ENCODE data around the gene RASGRP2. TPM values are rescaled to one million over a fixed set of nuclear protein-coding genes. Genes with fewer than 3 reads are reported as not detected.
A peak's percentile ranks its signal among the peaks of the same experiment; 100 is the strongest.

RASGRP2 gene
- total and polyA plus RNA-seq, 2 experiments from 2014 or later: 30.1 to 50.4 TPM

- peaks cover 38% of the 10 kb centered on the region for H3K27me3 Mint-ChIP-seq (ENCODE audit: insufficient read depth, low read depth, poor library complexity)
- no peak overlapping the region; the same call in 2 of the 3 replicates for H3K4me3 Mint-ChIP-seq
- H3K4me1 Mint-ChIP-seq: peaks cover 73% of the 10 kb centered on the region
- no peaks in the 10 kb centered on the region; the same call in 1 of the 3 replicates for H3K9me3 Mint-ChIP-seq
- Histone ChIP-seq H3K4me3 (no peak overlapping the region), H3K36me3 (ENCODE audit: insufficient read depth) (peaks cover 43% of the 10 kb centered on the region), H3K9me2 (ENCODE audit: insufficient read depth) (no peaks in the 10 kb centered on the region), H3K4me1 (ENCODE audit: insufficient read depth) (peaks cover 54% of the 10 kb centered on the region), H3K27ac (ENCODE audit: low read depth) (peak overlapping the region; percentile 96; the same call in 1 of the 2 replicates), H3F3A (replicated peaks; ENCODE audit: low read depth) (peaks cover 81% of the 10 kb centered on the region), H3K4me2 (no peak overlapping the region), H4K20me1 (replicated peaks; ENCODE audit: insufficient read depth) (peaks cover 44% of the 10 kb centered on the region), H3K79me2 (replicated peaks; ENCODE audit: insufficient read depth) (peaks cover 25% of the 10 kb centered on the region), H3K27me3 (ENCODE audit: insufficient read depth) (no peaks in the 10 kb centered on the region), H2AFZ (no peak overlapping the region)
- peak overlapping the region; percentile 80; the same call in 1 of the 2 replicates for H3K27ac Mint-ChIP-seq
- DNase-seq (ENCODE audit: low spot score): peak; percentile 80
- TF ChIP-seq POLR2AphosphoS5 (IDR thresholded peaks at IDR 0.05; ENCODE audit: low read depth) (peak; percentile 49; the same call in 1 of the 2 replicates), CTCF (conservative IDR thresholded peaks at IDR 0.05; ENCODE audit: low read depth in 2 of 2) (peak; percentile 68 to 71), EZH2 (IDR thresholded peaks at IDR 0.05; ENCODE audit: low read depth, unreplicated experiment) (no peak), STAT1 (IDR thresholded peaks at IDR 0.05; ENCODE audit: unreplicated experiment) (no peak), NANOG (IDR thresholded peaks at IDR 0.05; ENCODE audit: borderline replicate concordance) (no peak)
- TF ChIP-seq, protein P1, sequence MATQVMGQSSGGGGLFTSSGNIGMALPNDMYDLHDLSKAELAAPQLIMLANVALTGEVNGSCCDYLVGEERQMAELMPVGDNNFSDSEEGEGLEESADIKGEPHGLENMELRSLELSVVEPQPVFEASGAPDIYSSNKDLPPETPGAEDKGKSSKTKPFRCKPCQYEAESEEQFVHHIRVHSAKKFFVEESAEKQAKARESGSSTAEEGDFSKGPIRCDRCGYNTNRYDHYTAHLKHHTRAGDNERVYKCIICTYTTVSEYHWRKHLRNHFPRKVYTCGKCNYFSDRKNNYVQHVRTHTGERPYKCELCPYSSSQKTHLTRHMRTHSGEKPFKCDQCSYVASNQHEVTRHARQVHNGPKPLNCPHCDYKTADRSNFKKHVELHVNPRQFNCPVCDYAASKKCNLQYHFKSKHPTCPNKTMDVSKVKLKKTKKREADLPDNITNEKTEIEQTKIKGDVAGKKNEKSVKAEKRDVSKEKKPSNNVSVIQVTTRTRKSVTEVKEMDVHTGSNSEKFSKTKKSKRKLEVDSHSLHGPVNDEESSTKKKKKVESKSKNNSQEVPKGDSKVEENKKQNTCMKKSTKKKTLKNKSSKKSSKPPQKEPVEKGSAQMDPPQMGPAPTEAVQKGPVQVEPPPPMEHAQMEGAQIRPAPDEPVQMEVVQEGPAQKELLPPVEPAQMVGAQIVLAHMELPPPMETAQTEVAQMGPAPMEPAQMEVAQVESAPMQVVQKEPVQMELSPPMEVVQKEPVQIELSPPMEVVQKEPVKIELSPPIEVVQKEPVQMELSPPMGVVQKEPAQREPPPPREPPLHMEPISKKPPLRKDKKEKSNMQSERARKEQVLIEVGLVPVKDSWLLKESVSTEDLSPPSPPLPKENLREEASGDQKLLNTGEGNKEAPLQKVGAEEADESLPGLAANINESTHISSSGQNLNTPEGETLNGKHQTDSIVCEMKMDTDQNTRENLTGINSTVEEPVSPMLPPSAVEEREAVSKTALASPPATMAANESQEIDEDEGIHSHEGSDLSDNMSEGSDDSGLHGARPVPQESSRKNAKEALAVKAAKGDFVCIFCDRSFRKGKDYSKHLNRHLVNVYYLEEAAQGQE (IDR thresholded peaks at IDR 0.05; ENCODE audit: unreplicated experiment): no peak
- H3K36me3 Mint-ChIP-seq (ENCODE audit: low read depth): peaks cover 78% of the 10 kb centered on the region
- peak; percentile 3 for ATAC-seq
Observed at GRCh38 chr11:64765291-64765850, 21.4 kb upstream of the RASGRP2 start.

- Mint-ChIP-seq H3K36me3 (ENCODE audit: low read depth) (peaks cover 72% of the 10 kb centered on the region), H3K9me3 (no peaks in the 10 kb centered on the region; the same call in 1 of the 3 replicates), H3K4me1 (peaks cover 79% of the 10 kb centered on the region), H3K4me3 (peak overlapping the region; percentile 25; the same call in 2 of the 3 replicates), H3K27ac (peak overlapping the region; percentile 93), H3K27me3 (ENCODE audit: insufficient read depth, low read depth, poor library complexity) (peaks cover 42% of the 10 kb centered on the region)
- no peak for ATAC-seq
- Histone ChIP-seq H3K27me3 (ENCODE audit: insufficient read depth) (no peaks in the 10 kb centered on the region), H3K36me3 (ENCODE audit: insufficient read depth) (peaks cover 37% of the 10 kb centered on the region), H3K4me2 (peak overlapping the region; percentile 76), H3K27ac (ENCODE audit: low read depth) (peak overlapping the region; percentile 96), H3K4me3 (no peak overlapping the region), H3K79me2 (replicated peaks; ENCODE audit: insufficient read depth) (peaks cover 19% of the 10 kb centered on the region), H2AFZ (no peak overlapping the region), H3K4me1 (ENCODE audit: insufficient read depth) (peaks cover 60% of the 10 kb centered on the region), H3F3A (replicated peaks; ENCODE audit: low read depth) (peaks cover 78% of the 10 kb centered on the region), H3K9me2 (ENCODE audit: insufficient read depth) (no peaks in the 10 kb centered on the region), H4K20me1 (replicated peaks; ENCODE audit: insufficient read depth) (peaks cover 40% of the 10 kb centered on the region)
- no peak for DNase-seq (ENCODE audit: low spot score)
- no peak for TF ChIP-seq JUNB (IDR thresholded peaks at IDR 0.05; ENCODE audit: unreplicated experiment)
- TF ChIP-seq STAT1 (IDR thresholded peaks at IDR 0.05; ENCODE audit: unreplicated experiment): no peak
- TF ChIP-seq, protein P2, sequence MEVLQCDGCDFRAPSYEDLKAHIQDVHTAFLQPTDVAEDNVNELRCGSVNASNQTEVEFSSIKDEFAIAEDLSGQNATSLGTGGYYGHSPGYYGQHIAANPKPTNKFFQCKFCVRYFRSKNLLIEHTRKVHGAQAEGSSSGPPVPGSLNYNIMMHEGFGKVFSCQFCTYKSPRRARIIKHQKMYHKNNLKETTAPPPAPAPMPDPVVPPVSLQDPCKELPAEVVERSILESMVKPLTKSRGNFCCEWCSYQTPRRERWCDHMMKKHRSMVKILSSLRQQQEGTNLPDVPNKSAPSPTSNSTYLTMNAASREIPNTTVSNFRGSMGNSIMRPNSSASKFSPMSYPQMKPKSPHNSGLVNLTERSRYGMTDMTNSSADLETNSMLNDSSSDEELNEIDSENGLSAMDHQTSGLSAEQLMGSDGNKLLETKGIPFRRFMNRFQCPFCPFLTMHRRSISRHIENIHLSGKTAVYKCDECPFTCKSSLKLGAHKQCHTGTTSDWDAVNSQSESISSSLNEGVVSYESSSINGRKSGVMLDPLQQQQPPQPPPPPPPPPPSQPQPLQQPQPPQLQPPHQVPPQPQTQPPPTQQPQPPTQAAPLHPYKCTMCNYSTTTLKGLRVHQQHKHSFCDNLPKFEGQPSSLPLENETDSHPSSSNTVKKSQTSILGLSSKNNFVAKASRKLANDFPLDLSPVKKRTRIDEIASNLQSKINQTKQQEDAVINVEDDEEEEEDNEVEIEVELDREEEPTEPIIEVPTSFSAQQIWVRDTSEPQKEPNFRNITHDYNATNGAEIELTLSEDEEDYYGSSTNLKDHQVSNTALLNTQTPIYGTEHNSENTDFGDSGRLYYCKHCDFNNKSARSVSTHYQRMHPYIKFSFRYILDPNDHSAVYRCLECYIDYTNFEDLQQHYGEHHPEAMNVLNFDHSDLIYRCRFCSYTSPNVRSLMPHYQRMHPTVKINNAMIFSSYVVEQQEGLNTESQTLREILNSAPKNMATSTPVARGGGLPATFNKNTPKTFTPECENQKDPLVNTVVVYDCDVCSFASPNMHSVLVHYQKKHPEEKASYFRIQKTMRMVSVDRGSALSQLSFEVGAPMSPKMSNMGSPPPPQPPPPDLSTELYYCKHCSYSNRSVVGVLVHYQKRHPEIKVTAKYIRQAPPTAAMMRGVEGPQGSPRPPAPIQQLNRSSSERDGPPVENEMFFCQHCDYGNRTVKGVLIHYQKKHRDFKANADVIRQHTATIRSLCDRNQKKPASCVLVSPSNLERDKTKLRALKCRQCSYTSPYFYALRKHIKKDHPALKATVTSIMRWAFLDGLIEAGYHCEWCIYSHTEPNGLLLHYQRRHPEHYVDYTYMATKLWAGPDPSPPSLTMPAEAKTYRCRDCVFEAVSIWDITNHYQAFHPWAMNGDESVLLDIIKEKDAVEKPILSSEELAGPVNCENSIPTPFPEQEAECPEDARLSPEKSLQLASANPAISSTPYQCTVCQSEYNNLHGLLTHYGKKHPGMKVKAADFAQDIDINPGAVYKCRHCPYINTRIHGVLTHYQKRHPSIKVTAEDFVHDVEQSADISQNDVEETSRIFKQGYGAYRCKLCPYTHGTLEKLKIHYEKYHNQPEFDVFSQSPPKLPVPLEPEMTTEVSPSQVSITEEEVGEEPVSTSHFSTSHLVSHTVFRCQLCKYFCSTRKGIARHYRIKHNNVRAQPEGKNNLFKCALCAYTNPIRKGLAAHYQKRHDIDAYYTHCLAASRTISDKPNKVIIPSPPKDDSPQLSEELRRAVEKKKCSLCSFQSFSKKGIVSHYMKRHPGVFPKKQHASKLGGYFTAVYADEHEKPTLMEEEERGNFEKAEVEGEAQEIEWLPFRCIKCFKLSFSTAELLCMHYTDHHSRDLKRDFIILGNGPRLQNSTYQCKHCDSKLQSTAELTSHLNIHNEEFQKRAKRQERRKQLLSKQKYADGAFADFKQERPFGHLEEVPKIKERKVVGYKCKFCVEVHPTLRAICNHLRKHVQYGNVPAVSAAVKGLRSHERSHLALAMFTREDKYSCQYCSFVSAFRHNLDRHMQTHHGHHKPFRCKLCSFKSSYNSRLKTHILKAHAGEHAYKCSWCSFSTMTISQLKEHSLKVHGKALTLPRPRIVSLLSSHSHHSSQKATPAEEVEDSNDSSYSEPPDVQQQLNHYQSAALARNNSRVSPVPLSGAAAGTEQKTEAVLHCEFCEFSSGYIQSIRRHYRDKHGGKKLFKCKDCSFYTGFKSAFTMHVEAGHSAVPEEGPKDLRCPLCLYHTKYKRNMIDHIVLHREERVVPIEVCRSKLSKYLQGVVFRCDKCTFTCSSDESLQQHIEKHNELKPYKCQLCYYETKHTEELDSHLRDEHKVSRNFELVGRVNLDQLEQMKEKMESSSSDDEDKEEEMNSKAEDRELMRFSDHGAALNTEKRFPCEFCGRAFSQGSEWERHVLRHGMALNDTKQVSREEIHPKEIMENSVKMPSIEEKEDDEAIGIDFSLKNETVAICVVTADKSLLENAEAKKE (CRISPR knock-in tag; IDR thresholded peaks at IDR 0.05): no peak
- TF ChIP-seq EZH2 (IDR thresholded peaks at IDR 0.05; ENCODE audit: low read depth, unreplicated experiment): no peak
Observed at GRCh38 chr11:64764753-64765152, 20.8 kb upstream of the RASGRP2 start.

All from GM23338 (cell line).